ENCODE data around the gene SSC5D.

GRCh38 chr19:55546822-55547614, 58.8 kb downstream of the SSC5D start:
- TF ChIP-seq EZH2 (IDR thresholded peaks at IDR 0.05; ENCODE audit: borderline replicate concordance, low read depth, low read length, severe bottlenecking) (no peak), CTCF (IDR thresholded peaks at IDR 0.05; ENCODE audit: borderline replicate concordance, extremely low read depth, low read length, poor library complexity, severe bottlenecking) (no peak)

Data from DND-41 (cell line).